IMR-90 (cell line): ENCODE measurements around the gene MAP2K5. TPM values are rescaled to one million over a fixed set of nuclear protein-coding genes. Genes with fewer than 3 reads are reported as not detected.

Experiments used
- ATAC-seq: fragments of 200-7000 bp; cut with Tn5 transposase; 2 replicates; pipeline ENCODE4 v1.9.1; 2020; ENCODE audit warnings: low read depth, mild to moderate bottlenecking, moderate library complexity
- BruUV-seq: library from RNA; stranded (reverse); fragments of 400-500 nt; replicated peaks from 2 replicates; lab custom pipeline; 2021; lab: Mats Ljungman, UMichigan
- CTCF ChIA-PET: fragments of 300-600 bp; formaldehyde crosslinking; extraction: SDS; loops from one replicate; lab custom pipeline; 2021; ENCODE audit warnings: antibody characterized with exemption; lab: Yijun Ruan, JAX
- POLR2A ChIA-PET: fragments of 300-600 bp; sonication (Branson Sonifier 250); formaldehyde crosslinking; loops from one replicate; lab custom pipeline; 2022; ENCODE audit warnings: antibody characterized with exemption; ENCODE audit not compliant: unreplicated experiment; lab: Charles Lee
- DNase-seq: peaks from one replicate; pipeline ENCODE4 v3.0.0; 2013
- H2AFZ ChIP-seq: replicated peaks from 2 replicates; pipeline ENCODE3; 2013; ENCODE audit warnings: low read length, mild to moderate bottlenecking; ENCODE audit not compliant: poor library complexity
- H2AK5ac ChIP-seq: 2 replicates; pipeline ENCODE4 v1.6.1; 2013; ENCODE audit warnings: low read depth, low read length, inconsistent platforms
- H2AK9ac ChIP-seq: replicated peaks from 2 replicates; pipeline ENCODE3; 2013; ENCODE audit warnings: mild to moderate bottlenecking, low read depth, low read length, moderate library complexity; ENCODE audit not compliant: poor library complexity
- H2BK120ac ChIP-seq: 2 replicates; pipeline ENCODE4 v1.6.1; 2013; ENCODE audit warnings: low read depth, low read length, inconsistent platforms
- H2BK15ac ChIP-seq: 3 replicates; pipeline ENCODE4 v1.6.1; 2013; ENCODE audit warnings: low read depth, low read length, inconsistent platforms
- H2BK20ac ChIP-seq: 2 replicates; pipeline ENCODE4 v1.6.1; 2013; ENCODE audit warnings: low read depth, mild to moderate bottlenecking, inconsistent platforms, low read length, moderate library complexity
- H2BK5ac ChIP-seq: 2 replicates; pipeline ENCODE4 v1.6.1; 2013; ENCODE audit warnings: mild to moderate bottlenecking, low read depth, low read length, inconsistent platforms; ENCODE audit not compliant: poor library complexity, severe bottlenecking
- H3K14ac ChIP-seq: replicated peaks from 2 replicates; pipeline ENCODE4 v1.6.1; 2013; ENCODE audit warnings: low read depth, low read length, inconsistent platforms
- H3K18ac ChIP-seq: 2 replicates; pipeline ENCODE4 v1.6.1; 2013; ENCODE audit warnings: low read depth, low read length, control low read depth
- H3K23ac ChIP-seq: 2 replicates; pipeline ENCODE4 v1.6.1; 2013; ENCODE audit warnings: low read depth, low read length, inconsistent platforms
- H3K27ac ChIP-seq: 2 replicates; pipeline ENCODE4 v1.5.1; 2013; ENCODE audit warnings: mild to moderate bottlenecking, control low read depth, low read length; ENCODE audit not compliant: insufficient read depth
- H3K27me3 ChIP-seq: 2 replicates; pipeline ENCODE4 v1.6.1; 2013; ENCODE audit warnings: low read length; ENCODE audit not compliant: control insufficient read depth, insufficient read depth
- H3K36me3 ChIP-seq: 2 replicates; pipeline ENCODE4 v1.6.1; 2013; ENCODE audit warnings: low read length, mixed read lengths; ENCODE audit not compliant: control insufficient read depth, insufficient read depth
- H3K4ac ChIP-seq: 2 replicates; pipeline ENCODE4 v1.6.1; 2013; ENCODE audit warnings: low read depth, low read length, inconsistent platforms
- H3K4me1 ChIP-seq: 2 replicates; pipeline ENCODE4 v1.6.1; 2013; ENCODE audit warnings: low read length, mixed read lengths; ENCODE audit not compliant: control insufficient read depth, insufficient read depth
- H3K4me2 ChIP-seq: 2 replicates; pipeline ENCODE4 v1.6.1; 2013; ENCODE audit warnings: low read depth, mild to moderate bottlenecking, control low read depth, low read length, moderate library complexity
- H3K4me3 ChIP-seq: 2 replicates; pipeline ENCODE4 v1.5.1; 2013; ENCODE audit warnings: low read depth, mild to moderate bottlenecking, control low read depth, low read length, moderate library complexity; ENCODE audit not compliant: insufficient read depth
- H3K56ac ChIP-seq: 2 replicates; pipeline ENCODE4 v1.6.1; 2013; ENCODE audit warnings: low read length, inconsistent platforms; ENCODE audit not compliant: insufficient read depth; ENCODE audit errors: extremely low read depth
- H3K79me1 ChIP-seq, 2 experiments: 2 replicates each; pipeline ENCODE4 v1.6.1; 2013; ENCODE audit warnings: low read length in 2 of 2, inconsistent platforms in 1 of 2, low read depth in 1 of 2
- H3K9ac ChIP-seq: 2 replicates; pipeline ENCODE4 v1.6.1; 2013; ENCODE audit warnings: low read depth, low read length, control low read depth
- H3K9me1 ChIP-seq: 2 replicates; pipeline ENCODE4 v1.6.1; 2013; ENCODE audit warnings: low read length, inconsistent platforms; ENCODE audit not compliant: insufficient read depth
- H3K9me3 ChIP-seq: 2 replicates; pipeline ENCODE4 v1.6.1; 2013; ENCODE audit warnings: low read length; ENCODE audit not compliant: control insufficient read depth, insufficient read depth
- H4K20me1 ChIP-seq: 2 replicates; pipeline ENCODE4 v1.6.1; 2013; ENCODE audit warnings: low read length, inconsistent platforms; ENCODE audit not compliant: insufficient read depth
- H4K5ac ChIP-seq: 2 replicates; pipeline ENCODE4 v1.6.1; 2013; ENCODE audit warnings: mild to moderate bottlenecking, low read depth, low read length, control low read depth
- H4K8ac ChIP-seq, 2 experiments: 2 replicates each; pipeline ENCODE4 v1.6.1; 2013; ENCODE audit warnings: low read depth in 2 of 2, low read length in 2 of 2, control low read depth in 1 of 2, inconsistent platforms in 1 of 2
- H4K91ac ChIP-seq: 2 replicates; pipeline ENCODE4 v1.6.1; 2013; ENCODE audit warnings: low read depth, low read length, inconsistent platforms; ENCODE audit not compliant: insufficient read depth
- BHLHE40 ChIP-seq: fragments of 150-350 bp; IDR thresholded peaks from 2 replicates; pipeline ENCODE4 v1.6.1; 2016; ENCODE audit warnings: mild to moderate bottlenecking, low read depth, low read length
- CEBPB ChIP-seq: IDR thresholded peaks from 2 replicates; pipeline ENCODE4 v1.6.1; 2012; ENCODE audit warnings: low read depth, low read length, improper control_type of control experiment
- CHD1 ChIP-seq: IDR thresholded peaks from 2 replicates; pipeline ENCODE4 v1.6.1; 2012; ENCODE audit warnings: low read depth, low read length, improper control_type of control experiment
- CTCF ChIP-seq: conservative IDR thresholded peaks from 2 replicates; pipeline ENCODE4 v1.5.1; 2012; ENCODE audit warnings: mild to moderate bottlenecking, low read depth, low read length, improper control_type of control experiment
- ELK1 ChIP-seq: fragments of 150-350 bp; IDR thresholded peaks from 2 replicates; pipeline ENCODE4 v1.6.1; 2016; ENCODE audit warnings: low read depth, mild to moderate bottlenecking, low read length, moderate library complexity, borderline replicate concordance
- FOS ChIP-seq: fragments of 150-350 bp; IDR thresholded peaks from 2 replicates; pipeline ENCODE4 v1.6.1; 2016; ENCODE audit warnings: low read depth, low read length
- MAFK ChIP-seq: IDR thresholded peaks from 2 replicates; pipeline ENCODE4 v1.6.1; 2012; ENCODE audit warnings: low read depth, low read length, improper control_type of control experiment
- MAZ ChIP-seq: IDR thresholded peaks from 2 replicates; pipeline ENCODE4 v1.6.1; 2012; ENCODE audit warnings: low read depth, mild to moderate bottlenecking, low read length, improper control_type of control experiment, moderate library complexity, borderline replicate concordance
- MXI1 ChIP-seq: IDR thresholded peaks from 2 replicates; pipeline ENCODE4 v1.6.1; 2012; ENCODE audit warnings: low read depth, mild to moderate bottlenecking, low read length, moderate library complexity, borderline replicate concordance
- NFE2L2 ChIP-seq: fragments of 150-350 bp; IDR thresholded peaks from 2 replicates; pipeline ENCODE4 v1.6.1; 2016; ENCODE audit warnings: low read depth, mild to moderate bottlenecking, low read length
- POLR2A ChIP-seq: IDR thresholded peaks from 2 replicates; pipeline ENCODE4 v1.6.1; 2012; ENCODE audit warnings: mild to moderate bottlenecking, low read depth, low read length
- RAD21 ChIP-seq: IDR thresholded peaks from 2 replicates; pipeline ENCODE4 v1.6.1; 2012; ENCODE audit warnings: low read length, improper control_type of control experiment
- RCOR1 ChIP-seq: IDR thresholded peaks from 2 replicates; pipeline ENCODE4 v1.6.1; 2012; ENCODE audit warnings: mild to moderate bottlenecking, low read length, improper control_type of control experiment; ENCODE audit not compliant: insufficient replicate concordance
- RFX5 ChIP-seq: IDR thresholded peaks from 2 replicates; pipeline ENCODE4 v1.8.0; 2012; ENCODE audit warnings: low read depth, mild to moderate bottlenecking, low read length, moderate library complexity
- SMC3 ChIP-seq: fragments of 150-350 bp; IDR thresholded peaks from 2 replicates; pipeline ENCODE4 v1.6.1; 2016; ENCODE audit warnings: low read depth, mild to moderate bottlenecking, antibody characterized with exemption, low read length, moderate library complexity
- USF2 ChIP-seq: fragments of 150-350 bp; IDR thresholded peaks from 2 replicates; pipeline ENCODE4 v1.6.1; 2017; ENCODE audit warnings: mild to moderate bottlenecking, antibody characterized with exemption, low read length, low read depth
- WGBS, 2 experiments: methylation state at CpG; one replicate each; pipeline versions ENCODE4 v1.1.5 to v1.1.7; 2013; ENCODE audit warnings: missing lambda C conversion rate in 2 of 2; ENCODE audit not compliant: insufficient read length in 1 of 2; ENCODE audit errors: extremely low coverage in 2 of 2; 5-methylcytosine and 5-hydroxymethylcytosine counted together
- dilution Hi-C: fragments of 300-500 bp; cut with HindIII; formaldehyde crosslinking; loops from one replicate; pipeline ENCODE4 v1.14.3; 2018; ENCODE audit warnings: low sequenced_read_pairs; ENCODE audit not compliant: unreplicated experiment
- in situ Hi-C: fragments of 300-500 bp; cut with MboI; formaldehyde crosslinking; loops from 3 replicates; pipeline ENCODE4 v1.14.3; 2019; ENCODE audit warnings: low sequenced_read_pairs, inconsistent platforms, mixed read lengths
- intact Hi-C: fragments of 100-400 bp; cut with micrococcal nuclease; formaldehyde crosslinking; loops from 2 replicates; pipeline ENCODE4 v1.10.0; 2022
- polyA plus RNA-seq, 3 experiments: library from polyadenylated mRNA; depleted of rRNA; stranded (reverse); fragments of >200 nt; gene quantifications; 2 replicates each; pipeline ENCODE4 v1.2.3, GENCODE V29; 2012; ENCODE audit warnings: low replicate concordance in 1 of 3
- total RNA-seq: library from RNA; depleted of rRNA; stranded (reverse); fragments of >200 nt; gene quantifications from 2 replicates; pipeline ENCODE4 v1.2.3, GENCODE V29; 2012

Gene MAP2K5
- total and polyA plus RNA-seq, 2 of the 4 experiments (the other 2 are of a cell fraction), result 1.6 to 6.1 TPM

GRCh38 chr15:67674983-67675382 is 132.5 kb downstream of the MAP2K5 start:
- Histone ChIP-seq H2AK5ac (no peak overlapping the region), H3K9ac (no peak overlapping the region), H3K36me3 (no peaks in the 10 kb centered on the region), H4K8ac (no peak overlapping the region), H3K4ac (no peak overlapping the region), H3K4me2 (no peak overlapping the region), H3K9me1 (no peaks in the 10 kb centered on the region), H3K56ac (no peak overlapping the region), H2BK120ac (no peak overlapping the region), H2AK9ac (no peak overlapping the region), H3K4me1 (no peaks in the 10 kb centered on the region), H2BK15ac (no peak overlapping the region), H3K18ac (no peak overlapping the region), H2BK20ac (no peak overlapping the region), H3K79me1 (no peaks in the 10 kb centered on the region), H3K23ac (no peak overlapping the region), H2BK5ac (no peak overlapping the region), H4K5ac (no peak overlapping the region), H3K27me3 (no peaks in the 10 kb centered on the region), H2AFZ (no peak overlapping the region), H3K14ac (no peak overlapping the region), H3K9me3 (no peaks in the 10 kb centered on the region), H3K27ac (no peak overlapping the region), H4K91ac (no peak overlapping the region), H3K4me3 (no peak overlapping the region), H4K20me1 (no peaks in the 10 kb centered on the region)
- intact Hi-C loops (no loop called here), dilution Hi-C loops (no loop called here), in situ Hi-C loops (no loop called here)
- no peak for ATAC-seq
- ChIA-PET CTCF (no interaction called here), POLR2A (interaction anchor here (0.5 kb wide), 1 partner anchor 1819 kb away, joined by 8 read pairs; no protein-coding TSS in a partner anchor)
- no TSS peak for BruUV-seq
- DNase-seq, result no peak
- WGBS, 2 experiments, result no CpG with 5 or more reads among the region's 3 CpGs
- TF ChIP-seq CTCF (no peak), BHLHE40 (no peak), RAD21 (no peak), RFX5 (no peak), POLR2A (no peak), FOS (no peak), CEBPB (no peak), MXI1 (no peak), NFE2L2 (no peak), ELK1 (no peak), CHD1 (no peak), MAZ (no peak), MAFK (no peak), SMC3 (no peak), RCOR1 (no peak), USF2 (no peak)
